Erythroblast (primary cell): Measurements from ENCODE around the gene MKKS.

Experiments
- GATA1 ChIP-seq: IDR thresholded peaks from 2 replicates; pipeline ENCODE4 v1.6.1; 2011; ENCODE audit warnings: low read depth, mild to moderate bottlenecking, control low read depth, low read length, moderate library complexity
- POLR2A ChIP-seq: IDR thresholded peaks from 2 replicates; pipeline ENCODE4 v1.6.1; 2011; ENCODE audit warnings: mild to moderate bottlenecking, low read length

GRCh38 chr20:10432079-10432478, 1.9 kb downstream of the MKKS start:
- TF ChIP-seq POLR2A, result no peak
- TF ChIP-seq GATA1, result no peak
